ENCODE measurements around the gene UCK1. TPM values are rescaled to one million over a fixed set of nuclear protein-coding genes. Genes with fewer than 3 reads are reported as not detected.
"Not testable (repeated sequence)": the region's sequence is repeated elsewhere in the genome, so short reads cannot be mapped to it uniquely, and the experiment has no call there.

UCK1 gene
- total RNA-seq, 4 donors from 2014 or later, result 22.0 to 35.1 (median 25.4) TPM

DNA sequence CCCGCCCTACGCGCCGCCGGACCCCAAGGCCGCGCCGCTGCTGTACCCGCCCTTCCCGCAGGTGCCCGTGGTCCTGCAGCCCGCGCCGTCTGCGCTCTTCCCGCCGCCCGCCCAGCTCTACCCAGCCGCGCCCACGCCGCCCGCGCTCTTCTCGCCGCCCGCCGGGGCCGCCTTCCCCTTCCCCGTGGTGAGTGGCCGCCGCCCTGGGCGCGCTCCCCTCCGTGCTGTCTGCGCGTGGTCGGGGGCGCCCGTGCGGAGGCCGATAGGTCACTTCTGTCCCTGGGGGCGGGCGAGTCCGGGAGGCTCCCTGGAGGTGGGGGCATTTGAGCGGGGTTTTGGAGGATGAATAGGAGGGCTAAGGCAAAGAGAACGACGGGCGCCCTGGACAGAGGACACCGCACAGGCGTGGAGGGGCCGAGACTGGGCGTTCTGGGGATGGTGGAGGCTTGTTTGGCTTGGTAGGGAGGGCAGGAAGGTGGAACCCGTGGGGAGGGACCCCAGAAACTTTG lies 23.8 kb upstream of the UCK1 start:
- H3K4me3 ChIP-seq (ENCODE audit: low read depth, poor library complexity, severe bottlenecking), result no peak overlapping the region
- WGBS, 2 donors, result 31 to 48% methylated on average over 16 to 30 of the region's 54 CpGs
- TF ChIP-seq, protein P1, sequence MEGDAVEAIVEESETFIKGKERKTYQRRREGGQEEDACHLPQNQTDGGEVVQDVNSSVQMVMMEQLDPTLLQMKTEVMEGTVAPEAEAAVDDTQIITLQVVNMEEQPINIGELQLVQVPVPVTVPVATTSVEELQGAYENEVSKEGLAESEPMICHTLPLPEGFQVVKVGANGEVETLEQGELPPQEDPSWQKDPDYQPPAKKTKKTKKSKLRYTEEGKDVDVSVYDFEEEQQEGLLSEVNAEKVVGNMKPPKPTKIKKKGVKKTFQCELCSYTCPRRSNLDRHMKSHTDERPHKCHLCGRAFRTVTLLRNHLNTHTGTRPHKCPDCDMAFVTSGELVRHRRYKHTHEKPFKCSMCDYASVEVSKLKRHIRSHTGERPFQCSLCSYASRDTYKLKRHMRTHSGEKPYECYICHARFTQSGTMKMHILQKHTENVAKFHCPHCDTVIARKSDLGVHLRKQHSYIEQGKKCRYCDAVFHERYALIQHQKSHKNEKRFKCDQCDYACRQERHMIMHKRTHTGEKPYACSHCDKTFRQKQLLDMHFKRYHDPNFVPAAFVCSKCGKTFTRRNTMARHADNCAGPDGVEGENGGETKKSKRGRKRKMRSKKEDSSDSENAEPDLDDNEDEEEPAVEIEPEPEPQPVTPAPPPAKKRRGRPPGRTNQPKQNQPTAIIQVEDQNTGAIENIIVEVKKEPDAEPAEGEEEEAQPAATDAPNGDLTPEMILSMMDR (IDR thresholded peaks at IDR 0.05), result no peak
- TF ChIP-seq POLR2A (IDR thresholded peaks at IDR 0.05), result no peak
- intact Hi-C loops (cut with DNase I; ENCODE audit: low total_unique reads), result no loop called here
- DNase-seq (ENCODE audit: low spot score in 2 of 2), result no peak

DNA sequence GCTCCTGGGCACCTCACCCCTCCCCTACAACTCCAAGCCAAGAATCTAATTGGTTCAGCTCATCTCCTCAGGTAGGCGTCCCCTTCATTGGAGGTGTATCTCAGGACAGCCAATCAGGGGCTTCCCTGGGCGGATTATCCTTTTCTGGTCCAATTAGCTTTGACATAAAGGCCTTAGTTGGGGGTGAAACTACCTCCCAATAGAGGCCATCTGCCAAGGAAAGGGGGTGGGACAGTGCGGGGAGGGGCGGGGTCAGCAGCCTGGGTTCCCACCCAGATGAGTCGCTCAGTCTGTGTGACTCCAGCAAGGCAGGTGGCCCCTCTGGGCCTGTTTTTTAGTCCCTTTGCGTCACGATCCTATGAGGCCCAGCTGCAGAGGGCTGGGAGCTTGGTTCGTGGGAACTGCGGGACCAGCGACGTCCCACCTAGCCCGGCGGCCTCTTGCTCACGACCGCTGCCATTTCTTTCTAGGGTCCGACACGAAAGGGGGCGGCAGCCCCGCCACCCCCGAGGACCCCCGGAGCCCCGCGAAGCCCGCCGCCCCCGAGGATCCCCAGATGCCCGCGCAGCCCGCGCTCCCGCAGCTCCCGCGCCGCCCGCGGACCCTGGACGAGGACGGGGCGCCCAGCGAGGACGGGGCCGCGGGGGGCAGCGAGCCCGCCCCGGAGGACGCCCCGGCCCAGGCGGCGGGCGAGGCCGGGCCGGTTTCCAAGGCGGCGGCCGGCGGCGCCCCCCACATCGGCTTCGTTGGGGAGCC lies 23.2 kb upstream of the UCK1 start:
- TF ChIP-seq, protein P1 (IDR thresholded peaks at IDR 0.05), result no peak
- TF ChIP-seq POLR2A (IDR thresholded peaks at IDR 0.05), result no peak
- no peak overlapping the region for H3K4me3 ChIP-seq (ENCODE audit: low read depth, poor library complexity, severe bottlenecking)
- intact Hi-C loops (cut with DNase I; ENCODE audit: low total_unique reads), result no loop called here
- WGBS, 2 donors, result 36 to 49% methylated on average over 16 to 18 of the region's 60 CpGs
- no peak for DNase-seq (ENCODE audit: low spot score in 2 of 2)

DNA sequence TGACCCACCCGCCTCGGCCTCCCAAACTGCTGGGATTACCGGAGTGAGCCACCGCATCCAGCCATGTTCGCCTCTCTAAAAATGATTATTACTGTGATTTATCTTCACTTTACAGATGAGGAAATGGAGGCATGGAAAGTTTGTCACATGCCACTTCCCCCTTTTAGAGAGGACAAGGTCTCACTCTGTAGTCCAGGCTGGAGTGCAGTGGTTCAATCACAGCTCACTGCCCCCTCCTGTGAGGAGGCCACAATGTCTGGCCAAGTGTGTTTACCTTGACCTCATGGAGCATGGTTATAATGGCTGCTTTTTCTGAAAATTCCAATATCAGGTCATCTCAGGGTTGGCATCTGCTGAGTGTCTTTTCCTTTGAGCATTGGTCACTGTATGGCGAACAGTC lies 21.0 kb upstream of the UCK1 start:
- intact Hi-C loops (cut with DNase I; ENCODE audit: low total_unique reads), result no loop called here
- H3K4me3 ChIP-seq (ENCODE audit: low read depth, poor library complexity, severe bottlenecking), result no peak overlapping the region
- no peak for DNase-seq (ENCODE audit: low spot score in 2 of 2)
- TF ChIP-seq POLR2A (IDR thresholded peaks at IDR 0.05), result no peak
- TF ChIP-seq, protein P1 (IDR thresholded peaks at IDR 0.05), result no peak
- 88 to 96% methylated on average over 6 of the region's 6 CpGs for WGBS, 2 donors

DNA sequence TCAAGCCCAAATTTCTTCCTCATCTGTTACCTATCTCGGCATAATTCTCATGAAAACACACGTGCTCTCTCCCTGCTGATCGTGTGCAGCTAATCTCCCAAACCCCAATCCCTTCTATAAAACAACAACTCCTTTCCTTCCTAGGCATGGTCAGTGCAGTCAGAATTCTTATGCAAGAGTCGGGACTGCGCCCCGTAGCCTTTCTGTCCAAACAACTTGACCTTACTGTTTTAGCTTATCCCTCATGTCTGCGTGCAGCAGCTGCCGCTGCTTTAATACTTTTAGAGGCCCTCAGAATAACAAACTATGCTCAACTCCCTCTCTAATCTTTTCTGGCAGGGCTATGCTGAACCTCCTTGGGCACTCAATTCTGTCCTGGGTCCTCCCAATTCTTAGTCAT lies 19.4 kb upstream of the UCK1 start:
- DNase-seq (ENCODE audit: low spot score in 2 of 2); H3K4me3 ChIP-seq (ENCODE audit: low read depth, poor library complexity, severe bottlenecking); intact Hi-C loops (cut with DNase I; ENCODE audit: low total_unique reads): not testable (repeated sequence)
- 76 to 84% methylated on average over 8 of the region's 8 CpGs for WGBS, 2 donors

DNA sequence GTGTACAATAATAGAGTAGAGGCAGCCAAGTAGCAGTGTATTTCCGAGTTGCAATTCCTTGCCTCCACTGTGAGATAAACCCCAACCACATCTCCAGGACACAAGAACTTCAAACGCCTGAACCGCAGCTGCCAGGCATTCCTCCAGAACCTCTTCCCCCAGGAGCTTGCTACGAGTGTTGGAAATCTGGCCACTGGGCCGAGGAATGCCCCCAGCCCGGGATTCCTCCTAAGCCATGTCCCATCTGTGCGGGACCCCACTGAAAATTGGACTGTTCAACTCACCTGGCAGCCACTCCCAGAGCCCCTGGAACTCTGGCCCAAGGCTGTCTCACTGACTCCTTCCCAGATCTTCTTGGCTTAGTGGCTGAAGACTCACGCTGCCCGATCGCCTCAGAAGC lies 18.1 kb upstream of the UCK1 start:
- intact Hi-C loops (cut with DNase I; ENCODE audit: low total_unique reads); H3K4me3 ChIP-seq (ENCODE audit: low read depth, poor library complexity, severe bottlenecking); DNase-seq (ENCODE audit: low spot score in 2 of 2): not testable (repeated sequence)
- WGBS, 2 donors, result 77 to 84% methylated on average over 10 of the region's 10 CpGs

DNA sequence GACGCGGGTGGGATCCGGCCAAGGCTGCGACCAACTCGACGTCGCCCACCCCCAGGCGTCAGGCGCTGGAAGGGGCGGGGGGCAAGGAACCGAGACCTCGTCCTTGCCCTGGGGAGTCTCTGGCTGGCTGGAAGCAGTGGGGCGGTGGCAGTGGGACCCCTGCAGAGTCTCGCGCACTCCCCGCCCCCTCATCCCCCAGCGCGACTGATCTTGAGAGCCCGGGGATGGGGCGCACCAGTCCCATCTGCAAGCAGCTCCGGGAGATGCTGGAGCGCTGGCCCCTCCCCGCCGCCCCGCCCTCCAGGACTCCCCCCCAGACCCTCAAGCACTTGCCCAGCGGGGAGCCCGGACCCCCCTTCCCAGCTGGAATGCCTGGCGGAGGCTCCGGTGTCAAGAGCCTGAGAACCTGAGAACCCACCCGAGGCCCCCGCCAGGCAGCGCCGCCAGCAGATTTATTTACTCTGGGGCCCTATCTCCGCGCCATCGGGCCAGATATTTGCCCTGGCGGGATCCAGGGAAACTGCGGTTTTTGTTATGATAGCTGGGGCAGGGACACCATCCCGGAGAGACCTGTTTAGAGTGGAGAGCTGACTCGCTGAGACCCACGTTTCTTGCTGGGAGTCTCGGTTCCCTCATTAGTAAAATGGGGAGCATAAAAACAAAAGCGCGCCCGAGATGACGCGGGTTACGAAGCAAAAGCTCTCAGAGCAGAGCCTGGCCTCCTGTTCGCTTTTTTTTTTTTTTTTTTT lies 15.4 kb upstream of the UCK1 start:
- 5% methylated on average over 22 to 36 of the region's 49 CpGs for WGBS, 2 donors
- TF ChIP-seq POLR2A (IDR thresholded peaks at IDR 0.05), result no peak
- TF ChIP-seq, protein P1 (IDR thresholded peaks at IDR 0.05), result no peak
- intact Hi-C loops (cut with DNase I; ENCODE audit: low total_unique reads), result no loop called here
- DNase-seq (ENCODE audit: low spot score in 2 of 2), result no peak
- H3K4me3 ChIP-seq (ENCODE audit: low read depth, poor library complexity, severe bottlenecking), result no peak overlapping the region

All from lower leg skin (tissue), 4 donors.